Cerebellar nuclear complex (tissue), 1 donor: ENCODE data around the gene MAGT1.
"Not testable (repeated sequence)": the region's sequence is repeated elsewhere in the genome, so short reads cannot be mapped to it uniquely, and the experiment has no call there.

Experiments
- DNase-seq, 2 experiments: peaks; one replicate each; lab custom pipeline; 2025; lab: John Stamatoyannopoulos, UW

The MAGT1 gene

GRCh38 chrX:77894921-77895886 lies at the start of gene MAGT1:
Gene MAGT1, minus strand, starts transcription at chrX:77895435. Its CDS starts 25 bp downstream, at chrX:77895410.
- DNase-seq = peak; percentile 62 to 75

DNA sequence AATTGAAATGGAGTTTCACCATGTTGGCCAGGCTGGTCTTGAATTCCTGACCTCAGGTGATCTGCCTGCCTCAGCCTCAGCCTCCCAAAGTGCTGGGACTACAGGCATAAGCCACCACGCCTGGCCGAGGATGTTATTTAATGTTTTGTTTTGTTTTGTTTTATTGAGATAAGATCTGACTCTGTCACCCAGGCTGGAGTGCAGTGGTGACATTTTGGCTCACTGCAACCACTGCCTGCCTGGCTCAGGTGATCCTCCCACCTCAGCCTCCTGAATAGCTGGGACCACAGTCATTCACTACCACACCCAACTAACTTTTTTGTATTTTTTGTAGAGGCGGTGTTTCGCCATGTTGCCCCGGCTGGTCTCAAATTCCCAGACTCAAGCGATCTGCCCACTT lies 49.8 kb upstream of the MAGT1 start:
- DNase-seq = not testable (repeated sequence)

DNA sequence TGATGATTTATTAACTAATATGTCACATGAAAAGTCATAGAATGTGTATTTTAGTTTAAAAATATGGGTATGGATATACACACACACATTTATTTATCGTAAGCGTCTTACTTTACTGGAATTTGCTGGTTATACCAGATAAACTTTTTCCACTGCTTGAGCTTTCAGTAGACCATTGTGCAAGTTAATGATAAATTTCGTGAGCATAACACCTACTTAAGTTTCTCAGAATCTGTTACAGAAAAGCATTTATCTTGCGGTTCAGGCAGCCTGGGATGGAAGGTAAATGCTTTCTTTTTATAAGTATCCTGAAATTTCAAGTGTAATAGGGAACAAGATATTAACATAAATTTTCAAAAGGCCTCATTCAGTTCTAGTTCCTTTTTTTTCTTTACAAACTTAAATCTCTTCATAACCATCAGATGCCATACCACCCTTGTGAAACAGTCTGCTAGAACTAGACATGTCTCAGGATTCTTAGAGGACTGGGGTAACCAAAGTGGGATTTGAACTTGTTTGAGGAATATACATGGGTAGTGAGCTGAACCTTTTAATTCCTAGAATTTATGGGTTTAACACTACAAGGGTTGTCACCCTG lies 42.9 kb upstream of the MAGT1 start:
- DNase-seq = no peak

GRCh38 chrX:77937291-77937690 lies 42.1 kb upstream of the MAGT1 start:
- no peak for DNase-seq

DNA sequence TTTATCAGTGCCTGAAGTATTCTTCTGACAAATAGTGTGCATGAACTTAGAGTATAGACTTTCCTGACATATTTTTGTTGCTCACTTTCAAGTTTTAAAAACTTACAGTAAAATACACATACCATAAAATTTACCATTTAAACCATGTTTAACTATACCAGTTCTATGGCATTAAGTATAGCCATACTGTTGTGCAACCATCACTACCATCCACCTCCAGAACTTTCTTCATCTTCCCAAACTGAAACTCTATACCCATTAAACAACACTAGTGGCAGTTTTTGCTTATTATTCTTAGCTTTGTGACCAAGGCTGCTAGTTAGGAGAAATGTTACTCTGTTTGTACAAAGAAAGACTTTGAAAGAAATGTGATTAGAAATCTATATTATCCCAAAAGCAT lies 41.1 kb upstream of the MAGT1 start:
- DNase-seq = no peak

DNA sequence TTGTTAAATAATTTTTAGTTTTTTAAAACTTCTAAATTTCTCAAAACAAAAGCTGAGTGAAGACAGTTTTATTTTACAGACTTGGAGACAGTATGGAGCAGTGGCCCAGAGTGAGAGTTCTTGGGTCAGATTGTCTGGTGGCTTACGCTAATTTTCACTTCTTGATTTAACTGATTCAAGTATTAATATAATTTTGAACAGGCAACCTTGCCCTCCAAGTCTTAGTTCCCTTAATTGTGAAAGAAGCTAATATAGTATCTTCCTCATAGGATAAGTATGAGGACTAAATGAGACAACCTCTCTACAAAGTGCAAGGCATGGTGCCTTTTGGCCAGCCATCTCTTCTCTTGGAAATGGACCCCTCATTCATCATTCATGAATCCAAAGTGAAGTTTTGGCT lies 40.7 kb upstream of the MAGT1 start:
- no peak for DNase-seq

- DNase-seq = no peak
These were observed 35.3 kb upstream of the MAGT1 start for GRCh38 chrX:77930581-77930980.

- DNase-seq = no peak
These were observed 30.5 kb upstream of the MAGT1 start for GRCh38 chrX:77925764-77926163.

DNA sequence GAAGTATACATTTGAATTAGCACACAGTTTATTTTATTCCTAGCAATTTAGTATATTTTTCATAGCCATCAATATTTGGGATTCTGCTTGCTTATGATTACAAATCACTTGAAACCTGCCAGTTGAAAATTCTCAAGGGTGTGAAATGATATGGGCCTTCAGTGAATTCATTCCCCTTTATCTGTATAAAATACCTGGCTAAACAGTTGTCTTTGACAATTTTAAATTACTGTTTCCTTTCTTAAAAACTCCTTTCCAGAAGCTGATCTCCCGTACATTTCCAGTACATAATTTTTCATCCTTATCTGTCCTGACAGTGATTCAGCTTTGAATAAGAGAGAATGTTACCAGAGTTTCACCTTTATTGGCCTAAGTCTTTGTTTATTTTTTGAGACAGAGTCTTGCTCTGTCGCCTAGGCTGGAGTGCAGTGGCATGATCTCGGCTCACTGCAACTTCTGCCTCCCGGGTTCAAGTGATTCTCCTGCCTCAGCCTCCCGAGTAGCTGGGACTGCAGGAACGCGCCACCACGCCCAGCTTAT lies 29.2 kb upstream of the MAGT1 start:
- DNase-seq = no peak

- DNase-seq = no peak
These were observed 27.6 kb upstream of the MAGT1 start for GRCh38 chrX:77922787-77923186.

DNA sequence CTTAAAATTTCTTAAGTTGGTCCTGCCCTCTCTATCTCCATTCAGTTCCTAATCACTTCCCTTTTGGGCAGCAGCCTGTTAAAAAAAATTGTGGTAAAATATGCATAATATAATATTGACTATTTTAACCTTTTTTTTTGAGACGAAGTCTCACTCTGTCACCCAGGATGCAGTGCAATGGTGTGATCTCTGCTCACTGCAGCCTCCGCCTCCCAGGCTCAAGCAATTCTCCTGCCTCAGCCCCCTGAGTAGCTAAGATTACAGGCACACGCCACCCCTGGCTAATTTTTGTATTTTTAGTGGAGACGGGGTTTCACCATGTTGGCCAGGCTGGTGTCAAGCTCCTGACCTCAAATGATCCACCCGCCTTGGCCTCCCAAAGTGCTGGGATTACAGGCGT lies 24.1 kb upstream of the MAGT1 start:
- not testable (repeated sequence) for DNase-seq

DNA sequence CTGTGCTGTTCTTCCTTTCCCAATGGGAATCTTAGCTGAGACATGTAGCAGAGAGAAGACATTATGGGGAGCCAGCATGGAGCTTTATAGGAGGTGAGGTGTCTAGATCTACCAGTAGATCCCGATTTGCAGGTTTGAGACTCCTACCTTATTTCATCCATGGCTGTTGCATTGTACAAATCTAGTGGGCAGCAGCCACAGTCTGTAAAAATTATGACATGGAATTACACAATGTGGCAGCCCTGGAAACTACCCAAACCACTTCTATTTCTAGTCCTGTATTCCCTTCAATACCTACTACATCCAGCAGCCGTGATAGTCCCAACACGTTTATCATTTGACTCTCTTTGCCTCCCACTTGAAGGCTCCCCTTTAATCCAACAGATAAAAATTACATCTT lies 23.3 kb upstream of the MAGT1 start:
- DNase-seq = no peak

- no peak for DNase-seq
These were observed 22.2 kb upstream of the MAGT1 start for GRCh38 chrX:77917294-77917933.

DNA sequence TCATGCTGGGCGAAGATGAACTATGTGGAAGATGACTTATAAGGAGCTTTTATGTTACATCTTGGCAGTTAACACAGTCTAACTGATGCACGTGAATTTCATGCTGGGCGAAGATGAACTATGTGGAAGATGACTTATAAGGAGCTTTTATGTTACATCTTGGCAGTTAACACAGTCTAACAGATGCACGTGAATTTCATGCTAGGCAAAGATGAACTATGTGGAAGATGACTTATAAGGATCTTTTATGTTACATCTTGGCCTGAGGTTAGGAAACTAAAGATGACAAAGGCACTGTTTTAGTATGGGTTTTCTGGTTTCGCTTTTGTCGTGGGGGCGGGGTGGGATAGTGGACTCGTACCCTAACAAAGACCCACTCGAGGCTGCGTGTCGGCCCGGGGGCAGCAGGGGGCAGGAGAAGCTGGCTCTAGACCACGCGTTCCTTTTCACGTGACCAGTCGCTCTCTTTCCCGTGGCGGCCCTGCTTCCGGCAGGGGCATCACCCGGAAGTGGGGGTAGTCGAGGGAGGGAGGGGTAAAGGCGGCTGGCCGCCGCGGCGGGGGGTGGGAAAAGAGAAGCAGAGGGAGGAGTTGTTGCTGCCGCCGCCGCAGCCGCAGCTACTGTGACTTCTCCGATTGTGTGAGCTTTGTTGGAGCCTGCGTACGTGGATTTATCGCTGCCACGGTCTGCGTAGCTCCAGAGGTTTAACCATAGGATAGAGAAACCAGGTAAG lies 15.0 kb upstream of the MAGT1 start, which contains the start of gene ATP7A:
Gene ATP7A, plus strand, starts transcription at position 586 of the 733 bp plus-strand sequence. CDS start 60,949 bp downstream, outside the sequence.
- DNase-seq = no peak

- DNase-seq = no peak
These were observed 6.3 kb upstream of the MAGT1 start for GRCh38 chrX:77901506-77901905.

- DNase-seq = no peak
These were observed 5.5 kb upstream of the MAGT1 start for GRCh38 chrX:77900688-77901087.

- peak; percentile 77 to 79 for DNase-seq
These were observed 4.0 kb upstream of the MAGT1 start, which contains the start of gene COX7B for GRCh38 chrX:77899081-77899828. Gene COX7B, plus strand, starts transcription at chrX:77899468. Its CDS starts 86 bp downstream, at chrX:77899554.

- DNase-seq = no peak
These were observed 1.5 kb downstream of the MAGT1 start for GRCh38 chrX:77893713-77894112.

- no peak for DNase-seq
These were observed 2.3 kb downstream of the MAGT1 start for GRCh38 chrX:77892887-77893286.

DNA sequence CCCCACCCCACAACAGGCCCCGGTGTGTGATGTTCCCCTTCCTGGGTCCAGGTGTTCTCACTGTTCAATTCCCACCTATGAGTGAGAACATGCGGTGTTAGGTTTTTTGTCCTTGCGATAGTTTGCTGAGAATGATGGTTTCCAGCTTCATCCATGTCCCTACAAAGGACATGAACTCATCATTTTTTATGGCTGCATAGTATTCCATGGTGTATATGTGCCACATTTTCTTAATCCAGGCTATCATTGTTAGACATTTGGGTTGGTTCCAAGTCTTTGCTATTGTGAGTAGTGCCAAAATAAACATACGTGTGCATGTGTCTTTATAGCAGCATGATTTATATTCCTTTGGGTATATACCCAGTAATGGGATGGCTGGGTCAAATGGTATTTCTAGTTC lies 13.8 kb downstream of the MAGT1 start:
- not testable (repeated sequence) for DNase-seq

DNA sequence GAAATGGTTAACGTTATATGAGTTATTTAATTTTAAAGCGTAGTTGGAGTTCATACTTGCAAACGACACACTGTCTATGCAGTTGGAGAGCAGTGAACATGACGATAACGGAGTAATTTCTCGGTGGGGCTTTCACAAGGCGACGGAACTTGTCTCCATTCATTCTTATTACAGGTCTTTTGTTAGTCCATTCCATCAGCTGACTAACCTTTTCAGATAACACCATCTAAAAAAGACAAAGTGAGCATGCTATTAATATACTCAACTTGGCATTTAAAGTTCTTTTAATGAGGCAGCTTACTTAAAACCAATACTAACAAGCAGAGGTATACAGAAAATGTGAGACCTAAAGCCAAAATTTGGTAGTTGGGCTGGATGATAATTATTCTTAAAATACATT lies 19.9 kb downstream of the MAGT1 start:
- DNase-seq = no peak
